ENCODE results near the gene BCLAF1. TPM values are rescaled to one million over a fixed set of nuclear protein-coding genes. Genes with fewer than 3 reads are reported as not detected.
"Not testable (repeated sequence)": the region's sequence is repeated elsewhere in the genome, so short reads cannot be mapped to it uniquely, and the experiment has no call there.

BCLAF1 gene
- total RNA-seq, 1 experiment from 2014 or later, result 168 TPM

GRCh38 chr6:136249336-136249735 lies 40.3 kb downstream of the BCLAF1 start:
- peak; percentile 10 for DNase-seq (ENCODE audit: low read depth)

- no peak for DNase-seq (ENCODE audit: low read depth)
Measured at GRCh38 chr6:136244061-136244616, 45.5 kb downstream of the BCLAF1 start.

GRCh38 chr6:136236466-136237293 lies 53.0 kb downstream of the BCLAF1 start:
- no peak for DNase-seq (ENCODE audit: low read depth)

GRCh38 chr6:136235233-136235564 lies 54.4 kb downstream of the BCLAF1 start:
- peak; percentile 22 for DNase-seq (ENCODE audit: low read depth)

GRCh38 chr6:136232701-136233100 lies 56.9 kb downstream of the BCLAF1 start:
- DNase-seq (ENCODE audit: low read depth), result no peak

GRCh38 chr6:136230219-136230853 lies 59.3 kb downstream of the BCLAF1 start:
- no peak for DNase-seq (ENCODE audit: low read depth)

- no peak for DNase-seq (ENCODE audit: low read depth)
Measured at GRCh38 chr6:136228814-136229213, 60.8 kb downstream of the BCLAF1 start.

- DNase-seq (ENCODE audit: low read depth), result no peak
Measured at GRCh38 chr6:136226674-136227377, 62.8 kb downstream of the BCLAF1 start.

GRCh38 chr6:136226027-136226673 lies 63.5 kb downstream of the BCLAF1 start:
- peak; percentile 43 for DNase-seq (ENCODE audit: low read depth)

GRCh38 chr6:136225496-136225895 lies 64.2 kb downstream of the BCLAF1 start:
- peak; percentile 46 for DNase-seq (ENCODE audit: low read depth)

GRCh38 chr6:136224974-136225373 lies 64.7 kb downstream of the BCLAF1 start:
- not testable (repeated sequence) for DNase-seq (ENCODE audit: low read depth)

- no peak for DNase-seq (ENCODE audit: low read depth)
Measured at GRCh38 chr6:136216503-136217401, 72.9 kb downstream of the BCLAF1 start.

- DNase-seq (ENCODE audit: low read depth), result no peak
Measured at GRCh38 chr6:136213853-136214252, 75.8 kb downstream of the BCLAF1 start.

- no peak for DNase-seq (ENCODE audit: low read depth)
Measured at GRCh38 chr6:136213012-136213539, 76.6 kb downstream of the BCLAF1 start.

GRCh38 chr6:136212608-136213007 lies 77.0 kb downstream of the BCLAF1 start:
- no peak for DNase-seq (ENCODE audit: low read depth)

- no peak for DNase-seq (ENCODE audit: low read depth)
Measured at GRCh38 chr6:136210398-136211165, 79.1 kb downstream of the BCLAF1 start.

GRCh38 chr6:136209496-136209895 lies 80.2 kb downstream of the BCLAF1 start:
- no peak for DNase-seq (ENCODE audit: low read depth)

GRCh38 chr6:136208783-136209182 lies 80.9 kb downstream of the BCLAF1 start:
- DNase-seq (ENCODE audit: low read depth), result no peak

All from Daoy (cell line).